HG02884 (cell line): Measurements from ENCODE around the gene ATP5F1D.

Source experiments
- ATAC-seq: cut with Tn5 transposase; IDR thresholded peaks from one replicate; pipeline ENCODE4 v1.9.1; 2021; ENCODE audit warnings: mild to moderate bottlenecking, moderate library complexity; ENCODE audit not compliant: unreplicated experiment

The ATP5F1D gene

DNA sequence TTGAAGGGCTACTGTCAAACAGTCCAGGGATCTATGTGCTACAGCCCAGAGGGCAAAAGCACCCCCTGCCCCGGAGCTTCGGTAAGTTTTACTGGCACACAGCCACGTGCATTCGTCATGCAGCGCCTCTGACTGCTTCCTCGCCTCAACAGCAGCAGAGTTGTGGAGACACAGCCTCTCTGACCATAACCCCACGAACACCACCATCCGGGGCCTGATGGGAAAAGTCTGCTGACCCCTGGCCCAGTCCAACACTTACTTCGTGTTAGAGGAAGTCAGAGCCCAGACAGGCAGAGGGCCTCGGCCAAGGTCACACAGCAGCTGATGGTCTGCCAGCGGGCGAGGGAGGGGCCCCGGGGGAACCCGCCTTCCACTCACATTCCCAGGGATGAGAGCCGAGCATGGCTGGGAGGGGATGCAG, 8.9 kb upstream of the ATP5F1D start:
- no peak for ATAC-seq

DNA sequence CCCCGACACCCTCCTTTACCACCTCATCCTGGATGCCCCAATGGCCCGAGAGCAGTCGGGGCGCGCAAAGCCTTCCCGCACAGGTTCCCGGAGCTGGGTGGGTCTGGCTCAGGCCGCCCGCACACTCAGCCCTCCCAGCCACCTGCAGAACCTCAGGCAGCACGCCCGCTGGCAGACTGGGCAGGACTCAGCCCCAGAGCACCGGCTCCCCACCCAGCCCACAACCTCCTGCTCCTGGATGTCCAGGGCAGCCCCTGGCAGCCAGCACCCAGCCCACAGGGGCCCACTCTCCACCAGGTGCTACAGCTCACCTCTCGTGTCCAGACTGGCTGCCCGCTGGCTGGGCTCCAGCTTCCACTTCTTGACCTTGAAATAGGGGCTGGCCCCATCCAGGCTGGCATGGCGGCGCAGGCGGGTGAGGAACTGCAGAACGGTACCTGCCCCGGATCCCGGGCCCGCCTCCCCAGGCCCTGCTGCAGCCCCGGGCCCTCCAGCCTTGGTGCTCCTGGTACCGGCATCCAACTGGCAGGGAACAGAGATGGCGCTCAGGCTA, 8.4 kb upstream of the ATP5F1D start:
- no peak for ATAC-seq

DNA sequence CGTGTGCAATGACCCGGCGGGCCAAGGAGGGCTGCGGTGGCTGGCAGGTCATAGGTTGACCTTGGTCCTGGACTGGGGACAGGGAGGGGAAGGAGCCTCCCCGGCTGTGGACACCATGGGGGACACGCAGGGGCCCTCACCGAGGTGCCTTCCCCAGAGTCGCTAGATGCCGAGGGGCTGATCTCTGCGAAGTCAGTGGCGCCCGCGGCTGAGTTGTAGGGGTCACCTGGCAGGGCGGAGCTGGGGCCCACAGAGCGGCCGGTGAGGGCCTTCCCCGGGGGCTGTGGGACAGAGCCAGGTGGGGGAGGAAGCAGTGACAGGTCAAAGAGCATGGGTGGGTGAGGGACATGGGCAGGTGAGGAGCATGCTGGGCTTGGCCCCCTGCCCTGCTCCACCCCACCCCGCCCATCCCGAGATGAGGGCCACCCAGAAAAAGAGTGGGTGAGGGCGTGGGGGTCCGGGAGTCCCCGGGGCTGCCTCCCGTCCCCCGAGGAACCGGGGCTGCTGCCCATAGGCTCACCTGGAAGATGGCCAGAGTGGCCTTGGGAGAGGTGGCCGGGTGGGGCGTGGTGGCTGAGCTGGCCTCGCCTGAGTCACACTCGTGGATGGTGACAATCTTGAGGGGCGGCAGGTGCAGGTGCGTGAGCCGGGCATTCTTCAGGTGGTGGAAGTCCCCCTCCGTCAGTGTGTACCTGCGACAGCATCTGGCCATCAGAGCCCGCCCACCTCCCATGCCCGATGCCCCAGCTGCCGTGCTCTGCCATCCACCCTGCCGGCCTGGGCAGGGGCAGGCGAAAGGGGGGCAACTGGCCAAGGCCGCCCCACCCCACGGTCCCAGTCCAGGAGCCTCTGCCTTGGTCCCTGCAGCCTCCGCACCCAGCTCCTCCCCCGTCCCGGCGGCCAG, 7.2 kb upstream of the ATP5F1D start:
- ATAC-seq, result no peak

DNA sequence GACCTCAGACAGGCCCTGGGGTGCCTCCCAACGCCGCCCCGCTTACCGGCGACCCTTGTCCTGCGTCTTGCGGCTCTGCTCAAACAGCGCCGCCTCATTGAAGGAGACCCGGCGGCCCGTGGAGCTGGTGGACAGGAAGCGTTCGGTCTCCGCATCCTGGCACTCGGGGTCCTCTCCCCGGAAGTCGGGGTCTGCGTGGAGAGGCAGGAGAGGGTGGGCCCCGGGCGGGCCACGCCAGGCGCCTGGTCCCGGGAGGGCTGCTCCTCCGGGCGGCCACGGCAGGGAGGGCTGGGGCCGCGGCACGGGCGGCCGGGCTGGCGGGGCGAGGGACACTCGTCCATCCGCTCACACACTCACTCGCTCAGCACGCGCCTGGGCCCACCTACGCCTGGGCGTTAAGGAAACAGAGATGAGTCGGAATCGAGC, 6.6 kb upstream of the ATP5F1D start:
- no peak for ATAC-seq

DNA sequence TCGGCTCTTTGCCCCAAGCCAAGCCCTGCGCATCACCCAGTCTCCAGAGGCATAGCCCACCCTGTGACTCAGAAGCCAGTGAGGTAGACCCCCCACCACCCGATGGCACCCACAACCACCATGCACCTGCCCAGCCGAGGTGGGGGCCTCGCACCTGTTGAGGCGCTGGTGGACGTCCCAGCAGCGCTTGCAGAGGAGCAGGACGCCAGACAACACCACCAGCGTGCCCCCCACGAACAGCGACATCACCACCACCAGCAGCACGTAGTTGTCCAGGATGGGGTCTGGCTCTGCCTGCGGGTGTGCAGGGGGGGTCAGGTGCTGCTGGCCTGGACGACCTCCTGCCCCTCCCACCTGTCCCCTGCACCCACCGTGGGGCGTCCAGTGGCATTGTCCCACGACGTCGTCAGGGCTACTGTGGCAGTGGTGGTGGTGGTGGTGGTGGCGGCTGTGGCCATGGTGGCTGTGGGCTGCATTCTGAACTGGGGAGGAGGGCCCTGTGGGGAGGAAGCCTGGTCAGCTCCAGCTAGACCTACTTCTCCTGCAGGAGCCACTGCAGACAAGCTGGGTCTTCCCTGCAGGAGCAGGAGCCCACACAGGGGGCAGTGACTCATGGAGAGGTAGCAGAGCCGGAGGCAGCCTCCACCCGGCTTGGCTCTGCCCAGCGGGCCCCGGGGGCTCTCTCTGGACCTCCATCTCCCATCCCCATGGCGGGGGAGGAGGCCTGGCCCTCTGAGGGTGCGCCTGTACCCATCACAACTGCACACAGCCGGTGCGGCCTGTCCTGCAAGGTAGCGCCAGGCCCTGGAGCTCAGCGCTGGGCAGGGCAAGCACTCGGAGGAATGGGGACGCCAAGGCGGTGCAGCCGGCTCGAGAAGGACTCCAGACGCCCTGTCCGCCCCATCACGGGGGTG, 5.7 kb upstream of the ATP5F1D start:
- ATAC-seq, result no peak

DNA sequence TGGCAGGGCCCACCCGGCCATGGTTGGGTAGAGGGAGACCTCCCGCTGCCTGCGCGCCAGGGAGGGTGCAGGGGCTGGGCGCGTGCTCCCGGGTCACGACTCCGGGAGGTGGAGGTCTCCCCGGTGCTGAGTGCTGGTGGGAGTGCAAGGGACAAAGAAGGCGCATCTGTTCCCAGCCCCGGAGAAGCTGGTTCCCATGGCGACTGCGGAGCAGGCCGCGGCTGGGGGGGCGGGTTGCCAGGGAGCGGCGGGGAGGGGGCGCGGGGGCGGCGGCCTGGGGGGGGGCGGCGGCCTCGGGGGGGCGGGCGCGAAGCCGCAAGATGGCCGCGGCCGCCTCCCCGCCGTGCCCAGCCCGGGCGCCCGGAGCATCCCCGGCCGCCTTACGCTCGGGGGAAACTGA, 5.0 kb upstream of the ATP5F1D start:
- no peak for ATAC-seq

DNA sequence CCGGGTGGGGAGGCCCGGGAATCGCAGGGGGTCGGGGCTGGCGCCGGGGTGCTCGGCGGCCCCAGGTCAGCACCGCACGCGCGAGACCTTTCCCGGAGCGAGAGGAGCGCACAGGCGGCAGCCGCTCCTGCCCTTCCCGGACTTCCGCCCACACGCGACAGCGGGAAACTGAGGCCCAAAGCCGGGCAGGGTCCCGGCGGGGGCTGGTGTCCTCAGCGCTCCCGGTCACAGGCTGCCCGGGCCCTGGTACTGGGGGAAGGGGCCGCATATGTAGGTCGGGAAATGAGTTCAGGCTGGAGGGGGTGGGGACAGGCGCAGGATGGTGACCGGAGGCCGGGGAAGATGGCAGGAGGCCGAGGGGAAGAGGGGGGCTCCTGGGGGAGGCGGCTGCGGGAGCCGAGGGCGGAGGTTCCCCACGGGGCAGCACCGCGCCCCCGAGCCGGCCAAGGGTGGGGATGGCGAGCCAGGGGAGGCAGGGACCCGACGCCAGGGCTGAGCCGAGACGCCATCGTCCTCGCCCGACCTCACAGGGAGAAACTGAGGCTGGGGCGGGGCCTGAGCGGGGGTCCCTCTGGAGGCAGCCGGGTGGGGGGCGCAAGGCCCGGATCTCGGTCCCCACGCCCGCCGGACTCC, 4.4 kb upstream of the ATP5F1D start:
- no peak for ATAC-seq

DNA sequence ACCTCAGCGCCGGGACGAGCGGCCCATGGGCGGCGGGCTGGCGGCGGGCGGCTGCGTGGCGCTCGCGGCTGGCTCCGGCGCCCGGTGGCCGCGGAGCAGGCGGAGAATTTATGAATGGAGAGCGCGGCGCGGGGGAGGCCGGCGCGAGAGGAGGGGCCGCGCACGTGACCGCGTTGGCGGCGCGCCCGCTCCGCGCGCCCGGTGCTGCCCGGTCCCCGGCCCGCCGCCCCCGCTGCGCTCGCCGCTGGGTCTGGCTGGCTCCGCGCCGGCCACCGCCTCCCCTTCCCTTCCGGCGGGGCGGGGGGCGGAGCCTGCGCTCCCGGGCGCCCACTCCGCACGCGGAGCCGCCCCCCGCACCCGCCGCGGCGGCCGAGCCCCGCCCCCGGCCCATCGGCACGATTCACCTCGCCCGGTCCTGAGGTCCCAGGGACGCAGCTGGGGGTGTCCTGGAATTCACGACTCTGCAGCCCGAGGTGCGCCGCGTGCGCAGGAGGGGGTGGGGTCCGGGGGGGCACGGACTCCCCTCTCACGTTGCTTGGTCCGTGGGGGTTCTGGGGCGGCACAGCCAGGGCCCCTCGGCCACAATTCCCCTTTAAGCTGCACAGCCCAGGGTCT, 3.7 kb upstream of the ATP5F1D start, which contains the start of gene CBARP:
CBARP (minus strand) TSS at position 252 of the 615 bp plus-strand sequence. CDS start 1,905 bp downstream, outside the sequence.
- no peak for ATAC-seq

DNA sequence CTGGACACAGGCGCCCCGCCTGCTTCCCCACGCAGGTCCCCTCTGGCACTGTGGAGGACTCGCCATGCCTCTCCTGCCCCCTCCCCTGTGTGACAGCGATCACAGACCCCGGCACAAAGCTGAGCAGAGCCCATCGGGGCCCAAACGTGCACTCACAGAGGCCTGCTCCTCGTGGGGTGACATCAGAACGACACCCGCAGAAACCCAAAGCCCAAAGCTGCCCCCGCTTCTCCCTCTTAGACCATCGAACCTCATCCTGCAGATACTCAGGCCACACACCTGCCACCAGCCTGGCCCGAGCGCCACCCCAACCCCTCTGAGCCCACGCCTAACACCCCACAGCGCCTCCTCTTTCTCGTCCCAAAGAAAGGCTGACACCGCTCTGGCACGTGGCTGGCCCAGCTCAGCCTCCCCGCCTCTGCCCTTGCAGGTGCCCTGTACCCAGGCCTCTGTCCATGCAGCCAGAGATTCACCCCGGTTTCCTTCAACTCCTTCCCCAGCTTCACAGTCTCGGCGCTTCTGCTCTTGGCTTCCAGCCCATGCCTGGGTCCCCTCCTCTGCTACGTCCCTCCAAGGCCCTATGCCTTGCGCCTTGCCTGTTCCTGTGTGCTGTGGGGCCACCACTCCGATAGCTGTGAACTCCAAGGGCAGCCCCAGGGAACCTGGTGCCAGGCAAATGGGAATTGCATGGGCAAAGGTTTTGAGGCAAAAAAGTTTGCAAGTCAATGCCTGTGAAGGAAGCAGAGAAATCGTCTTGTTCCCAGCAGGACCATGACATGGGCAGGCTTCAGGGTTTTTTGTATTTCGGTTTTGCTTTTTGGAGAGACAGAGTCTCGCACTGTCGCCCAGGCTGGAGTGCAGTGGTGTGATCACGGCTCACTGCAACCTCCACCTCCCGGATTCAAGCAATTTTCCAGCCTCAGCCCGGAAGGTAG, 2.9 kb upstream of the ATP5F1D start:
- ATAC-seq, result no peak

DNA sequence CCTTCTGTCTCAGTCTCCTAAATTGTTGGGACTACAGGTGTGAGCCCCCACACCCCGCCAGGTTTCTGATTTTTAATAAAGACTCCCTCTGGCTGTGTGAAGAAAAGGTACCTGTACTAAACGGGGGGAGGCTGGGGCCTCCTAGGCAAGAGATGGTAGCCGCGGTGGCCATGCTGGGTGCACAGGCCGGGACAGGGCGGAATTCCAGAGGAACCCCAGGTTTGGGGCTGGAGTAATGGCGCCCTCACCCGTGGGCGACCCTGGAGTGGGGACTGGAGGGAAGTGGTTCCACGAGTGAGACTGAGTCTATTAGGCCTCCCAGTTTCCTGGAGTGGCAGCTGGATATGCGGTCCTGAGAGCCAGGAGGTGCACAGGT, 2.1 kb upstream of the ATP5F1D start:
- ATAC-seq, result no peak

DNA sequence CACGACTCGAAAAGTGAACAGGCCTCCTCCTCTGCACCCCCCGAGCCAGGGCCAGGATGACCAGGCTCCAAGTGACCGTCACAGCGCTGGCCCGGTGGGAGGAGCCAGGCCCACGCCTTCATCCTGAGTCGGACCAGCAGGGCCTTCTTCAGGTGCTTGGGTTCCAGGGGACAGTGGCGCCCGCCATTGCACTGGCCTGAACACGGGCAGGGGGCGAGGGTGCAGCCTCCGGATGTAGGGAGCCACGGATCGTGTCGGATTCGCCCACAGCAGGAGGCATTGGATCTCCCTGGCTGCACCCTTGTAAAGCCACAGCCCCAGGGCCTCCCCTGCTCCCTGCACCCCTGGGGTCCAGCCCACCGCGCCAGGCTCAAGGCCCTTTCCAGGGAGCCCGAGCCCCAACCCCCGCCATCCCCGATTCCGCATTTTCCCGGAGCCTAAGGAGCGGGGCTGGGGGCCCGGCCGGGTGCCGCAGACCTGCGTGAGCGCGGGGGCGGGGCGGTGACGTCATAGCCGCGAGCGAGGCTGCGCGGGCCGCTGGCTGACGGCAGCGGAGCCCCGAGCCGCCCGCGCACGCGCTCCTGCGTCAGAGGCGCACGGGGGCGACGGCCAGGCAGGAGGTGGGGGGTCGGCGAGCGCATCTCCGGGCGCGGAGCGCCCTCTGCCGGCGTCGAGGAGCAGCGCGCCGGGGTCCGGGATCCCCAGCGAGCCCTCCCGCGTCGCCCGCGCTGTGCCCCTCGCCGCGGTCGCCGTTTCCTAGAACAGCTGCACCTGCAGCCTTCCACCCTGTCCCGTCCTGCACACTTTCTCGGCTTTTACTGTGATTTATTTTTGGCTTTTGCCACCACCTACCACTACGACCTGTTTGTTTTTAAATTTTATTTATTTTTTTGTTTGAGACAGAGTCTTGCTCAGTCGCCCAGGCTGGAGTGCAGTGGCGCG, 1.5 kb upstream of the ATP5F1D start:
- ATAC-seq, result no peak

DNA sequence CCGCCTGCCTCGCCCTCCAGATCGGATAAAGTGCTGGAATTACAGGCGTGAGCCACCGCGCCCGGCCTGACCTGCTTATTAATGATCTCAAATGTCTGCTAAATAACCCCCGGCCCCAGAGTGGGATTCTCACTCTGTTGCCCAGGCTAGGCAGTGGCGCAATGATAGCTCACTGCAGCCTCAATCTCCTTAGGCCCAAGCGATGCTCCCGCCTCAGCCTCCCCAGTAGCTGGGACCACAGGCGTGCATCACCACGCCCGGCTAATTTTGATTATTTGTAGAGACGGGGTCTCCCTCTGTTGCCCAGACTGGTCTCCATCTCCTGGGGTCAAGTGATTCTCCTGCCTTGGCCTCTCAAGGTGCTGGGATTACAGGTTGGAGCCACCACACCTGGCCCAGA, 626 bp upstream of the ATP5F1D start:
- no peak for ATAC-seq

DNA sequence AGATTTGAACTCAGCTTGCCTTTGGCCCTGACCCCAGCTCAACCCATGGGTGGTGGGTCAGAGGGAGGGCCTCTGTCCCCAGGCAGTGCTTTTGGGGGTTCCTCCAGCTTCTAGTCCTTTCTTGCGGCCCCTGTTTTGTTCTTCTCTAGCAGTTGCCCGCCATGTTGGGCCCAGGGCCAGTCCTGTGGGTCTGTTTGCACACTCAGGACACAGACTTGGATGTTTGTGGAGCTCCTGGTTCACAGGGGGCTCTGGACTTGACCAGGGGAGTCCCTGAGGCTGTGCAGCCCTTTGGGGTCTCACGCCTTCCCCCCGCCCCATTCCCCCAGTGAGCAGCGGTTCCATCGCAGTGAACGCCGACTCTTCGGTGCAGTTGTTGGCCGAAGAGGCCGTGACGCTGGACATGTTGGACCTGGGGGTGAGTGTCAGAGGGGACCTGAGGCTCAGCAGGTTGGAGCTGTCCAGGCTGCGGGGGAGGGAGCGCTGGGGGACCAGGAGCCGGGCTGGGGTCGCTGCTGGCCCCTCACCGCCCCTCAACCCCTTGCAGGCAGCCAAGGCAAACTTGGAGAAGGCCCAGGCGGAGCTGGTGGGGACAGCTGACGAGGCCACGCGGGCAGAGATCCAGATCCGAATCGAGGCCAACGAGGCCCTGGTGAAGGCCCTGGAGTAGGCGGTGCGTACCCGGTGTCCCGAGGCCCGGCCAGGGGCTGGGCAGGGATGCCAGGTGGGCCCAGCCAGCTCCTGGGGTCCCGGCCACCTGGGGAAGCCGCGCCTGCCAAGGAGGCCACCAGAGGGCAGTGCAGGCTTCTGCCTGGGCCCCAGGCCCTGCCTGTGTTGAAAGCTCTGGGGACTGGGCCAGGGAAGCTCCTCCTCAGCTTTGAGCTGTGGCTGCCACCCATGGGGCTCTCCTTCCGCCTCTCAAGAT, 2.5 kb downstream of the ATP5F1D start:
- ATAC-seq, result no peak

DNA sequence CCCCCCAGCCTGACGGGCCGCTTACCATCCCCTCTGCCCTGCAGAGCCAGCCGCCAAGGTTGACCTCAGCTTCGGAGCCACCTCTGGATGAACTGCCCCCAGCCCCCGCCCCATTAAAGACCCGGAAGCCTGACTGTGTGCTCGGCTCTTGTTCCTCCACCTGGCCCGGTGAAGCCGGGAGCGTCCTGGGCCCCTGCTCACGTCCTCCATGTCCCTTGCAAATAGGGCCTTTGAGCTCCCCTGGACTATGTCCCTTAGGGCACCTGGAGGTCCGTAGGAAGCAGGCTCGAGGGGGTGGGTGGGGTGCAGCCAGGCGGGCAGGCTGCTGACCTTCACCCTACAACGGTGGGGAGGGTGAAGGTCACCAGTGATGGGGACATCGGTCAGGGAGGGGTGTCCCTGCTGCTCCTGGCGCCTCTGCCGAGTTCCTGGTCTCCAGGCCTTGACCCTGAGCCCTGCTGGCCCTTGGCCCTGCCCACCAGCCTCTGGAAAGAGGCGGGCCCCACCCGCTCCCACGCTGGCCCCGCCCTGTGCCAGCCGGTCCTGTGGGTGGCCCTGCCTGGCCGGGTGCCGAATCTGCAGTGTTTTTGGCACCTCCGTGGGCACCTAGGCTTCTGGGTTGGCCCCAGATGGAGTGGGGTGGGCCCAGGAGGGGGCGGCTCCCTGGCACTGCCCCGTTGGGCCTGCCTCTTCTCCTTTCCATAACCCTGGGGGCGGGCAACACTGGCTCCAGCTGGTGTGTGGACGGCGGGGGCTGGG, 3.3 kb downstream of the ATP5F1D start:
- ATAC-seq, result no peak

DNA sequence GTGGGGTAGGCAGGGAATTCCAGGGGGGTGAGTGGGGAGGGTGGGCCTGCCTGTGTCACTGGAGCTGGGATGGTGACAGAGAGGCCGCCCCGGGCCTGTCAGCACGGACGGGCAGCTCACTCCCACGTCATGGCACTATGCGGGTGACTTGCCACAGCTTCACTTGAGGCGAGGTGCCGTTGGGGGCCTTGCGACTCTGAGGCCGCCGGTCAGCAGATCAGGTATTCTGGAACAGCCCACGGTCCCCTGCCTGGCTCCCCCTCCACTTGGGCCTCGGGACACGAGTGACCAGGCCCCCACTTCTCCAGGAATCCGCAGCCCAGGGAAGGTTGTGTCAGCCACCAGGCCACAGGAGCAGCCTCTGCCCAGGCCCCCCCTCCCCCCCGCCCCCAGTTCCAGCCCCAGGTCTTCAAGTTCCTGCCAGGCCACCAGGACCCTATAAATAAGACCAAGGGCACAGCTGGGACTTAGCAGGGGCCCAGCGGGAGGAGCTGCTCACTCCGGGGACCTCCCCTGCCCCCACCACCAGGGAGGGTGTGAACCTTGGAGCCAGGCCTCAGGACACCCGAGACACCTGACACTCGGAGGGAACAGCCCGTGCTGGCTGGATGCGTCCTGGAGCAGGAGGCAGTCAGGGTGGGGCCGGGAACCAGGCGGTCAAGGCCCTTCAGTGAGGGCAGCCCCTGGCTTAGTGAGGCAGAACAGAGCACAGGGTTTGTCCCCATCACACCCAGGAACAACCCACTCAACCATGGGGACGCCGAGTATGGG, 4.1 kb downstream of the ATP5F1D start:
- ATAC-seq, result no peak
